ENCODE results near the gene C6orf89.

DNA sequence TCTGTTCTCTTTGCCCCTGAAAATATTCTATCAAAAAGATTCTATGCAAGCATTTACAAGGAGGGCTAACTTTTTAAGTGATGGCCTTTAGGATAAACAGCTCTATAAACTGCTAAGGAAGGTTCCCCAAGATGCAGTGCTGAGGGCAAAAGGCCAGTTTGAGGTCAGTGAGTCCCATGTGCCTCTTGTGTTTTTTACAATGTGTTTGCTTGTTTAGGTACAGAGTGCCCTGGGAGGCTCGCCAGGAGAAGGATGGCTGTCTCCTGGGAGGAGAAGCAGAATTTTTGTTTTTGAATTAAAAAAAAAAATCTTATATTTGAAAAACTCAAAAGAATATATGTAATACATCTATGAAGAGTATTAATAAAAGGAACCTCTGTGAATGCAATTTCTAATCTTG is 87.4 kb downstream of the C6orf89 start:
- TF ChIP-seq, protein P1, sequence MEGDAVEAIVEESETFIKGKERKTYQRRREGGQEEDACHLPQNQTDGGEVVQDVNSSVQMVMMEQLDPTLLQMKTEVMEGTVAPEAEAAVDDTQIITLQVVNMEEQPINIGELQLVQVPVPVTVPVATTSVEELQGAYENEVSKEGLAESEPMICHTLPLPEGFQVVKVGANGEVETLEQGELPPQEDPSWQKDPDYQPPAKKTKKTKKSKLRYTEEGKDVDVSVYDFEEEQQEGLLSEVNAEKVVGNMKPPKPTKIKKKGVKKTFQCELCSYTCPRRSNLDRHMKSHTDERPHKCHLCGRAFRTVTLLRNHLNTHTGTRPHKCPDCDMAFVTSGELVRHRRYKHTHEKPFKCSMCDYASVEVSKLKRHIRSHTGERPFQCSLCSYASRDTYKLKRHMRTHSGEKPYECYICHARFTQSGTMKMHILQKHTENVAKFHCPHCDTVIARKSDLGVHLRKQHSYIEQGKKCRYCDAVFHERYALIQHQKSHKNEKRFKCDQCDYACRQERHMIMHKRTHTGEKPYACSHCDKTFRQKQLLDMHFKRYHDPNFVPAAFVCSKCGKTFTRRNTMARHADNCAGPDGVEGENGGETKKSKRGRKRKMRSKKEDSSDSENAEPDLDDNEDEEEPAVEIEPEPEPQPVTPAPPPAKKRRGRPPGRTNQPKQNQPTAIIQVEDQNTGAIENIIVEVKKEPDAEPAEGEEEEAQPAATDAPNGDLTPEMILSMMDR (IDR thresholded peaks at IDR 0.05; ENCODE audit: low read length): no peak
- no peak for TF ChIP-seq EZH2phosphoT487 (IDR thresholded peaks at IDR 0.05; ENCODE audit: low read length)
